ENCODE data around the gene CYP4F11.
A peak's percentile ranks its signal among the peaks of the same experiment; 100 is the strongest.
"Not testable (repeated sequence)": the region's sequence is repeated elsewhere in the genome, so short reads cannot be mapped to it uniquely, and the experiment has no call there.

The CYP4F11 gene

GRCh38 chr19:15902254-15902653 is 32.1 kb downstream of the CYP4F11 start:
- TF ChIP-seq GATA1 (IDR thresholded peaks at IDR 0.05; ENCODE audit: low read depth, low read length) (no peak), POLR2A (IDR thresholded peaks at IDR 0.05; ENCODE audit: low read length) (no peak)

GRCh38 chr19:15900504-15900903 is 33.8 kb downstream of the CYP4F11 start:
- no peak for DNase-seq
- TF ChIP-seq GATA1 (IDR thresholded peaks at IDR 0.05; ENCODE audit: low read depth, low read length): no peak
- no peak for TF ChIP-seq POLR2A (IDR thresholded peaks at IDR 0.05; ENCODE audit: low read length)

More at GRCh38 chr19:15902254-15902653, 32.1 kb downstream of the CYP4F11 start:
- DNase-seq: no peak

GRCh38 chr19:15900032-15900431 is 34.3 kb downstream of the CYP4F11 start:
- not testable (repeated sequence) for DNase-seq

- DNase-seq: not testable (repeated sequence)
These were observed 34.8 kb downstream of the CYP4F11 start for GRCh38 chr19:15899561-15899960.

GRCh38 chr19:15897738-15898276 is 36.5 kb downstream of the CYP4F11 start, which contains the start of gene CYP4F2:
Gene CYP4F2 (minus strand): TSS chr19:15898074. CDS start chr19:15897611, 463 bp downstream.
- peak in 1 of 2 experiments; percentile 14 for DNase-seq
- TF ChIP-seq GATA1 (IDR thresholded peaks at IDR 0.05; ENCODE audit: low read depth, low read length) (no peak), POLR2A (IDR thresholded peaks at IDR 0.05; ENCODE audit: low read length) (no peak)

- TF ChIP-seq POLR2A (IDR thresholded peaks at IDR 0.05; ENCODE audit: low read length) (no peak), GATA1 (IDR thresholded peaks at IDR 0.05; ENCODE audit: low read depth, low read length) (no peak)
- DNase-seq: no peak
These were observed 37.1 kb downstream of the CYP4F11 start for GRCh38 chr19:15897026-15897737.

GRCh38 chr19:15895876-15896430 is 38.4 kb downstream of the CYP4F11 start:
- no peak for TF ChIP-seq GATA1 (IDR thresholded peaks at IDR 0.05; ENCODE audit: low read depth, low read length)
- no peak for TF ChIP-seq POLR2A (IDR thresholded peaks at IDR 0.05; ENCODE audit: low read length)

GRCh38 chr19:15894359-15894758 is 40.0 kb downstream of the CYP4F11 start:
- DNase-seq: no peak
- TF ChIP-seq POLR2A (IDR thresholded peaks at IDR 0.05; ENCODE audit: low read length) (no peak), GATA1 (IDR thresholded peaks at IDR 0.05; ENCODE audit: low read depth, low read length) (no peak)

More at GRCh38 chr19:15895876-15896430, 38.4 kb downstream of the CYP4F11 start:
- no peak for DNase-seq

GRCh38 chr19:15893477-15893876 is 40.9 kb downstream of the CYP4F11 start:
- no peak for TF ChIP-seq POLR2A (IDR thresholded peaks at IDR 0.05; ENCODE audit: low read length)
- no peak for TF ChIP-seq GATA1 (IDR thresholded peaks at IDR 0.05; ENCODE audit: low read depth, low read length)

GRCh38 chr19:15892012-15892411 is 42.3 kb downstream of the CYP4F11 start:
- no peak for TF ChIP-seq GATA1 (IDR thresholded peaks at IDR 0.05; ENCODE audit: low read depth, low read length)
- no peak for TF ChIP-seq POLR2A (IDR thresholded peaks at IDR 0.05; ENCODE audit: low read length)
- DNase-seq: no peak

More at GRCh38 chr19:15893477-15893876, 40.9 kb downstream of the CYP4F11 start:
- no peak for DNase-seq

- TF ChIP-seq POLR2A (IDR thresholded peaks at IDR 0.05; ENCODE audit: low read length) (no peak), GATA1 (IDR thresholded peaks at IDR 0.05; ENCODE audit: low read depth, low read length) (no peak)
- DNase-seq: no peak
These were observed 42.9 kb downstream of the CYP4F11 start for GRCh38 chr19:15891434-15891833.

GRCh38 chr19:15889339-15889738 is 45.0 kb downstream of the CYP4F11 start:
- not testable (repeated sequence) for DNase-seq

- no peak for TF ChIP-seq GATA1 (IDR thresholded peaks at IDR 0.05; ENCODE audit: low read depth, low read length)
- no peak for TF ChIP-seq POLR2A (IDR thresholded peaks at IDR 0.05; ENCODE audit: low read length)
- no peak for DNase-seq
These were observed 48.4 kb downstream of the CYP4F11 start for GRCh38 chr19:15885919-15886318.

GRCh38 chr19:15885167-15885566 is 49.2 kb downstream of the CYP4F11 start:
- TF ChIP-seq GATA1 (IDR thresholded peaks at IDR 0.05; ENCODE audit: low read depth, low read length) (no peak), POLR2A (IDR thresholded peaks at IDR 0.05; ENCODE audit: low read length) (no peak)
- DNase-seq: no peak

- not testable (repeated sequence) for DNase-seq
These were observed 51.0 kb downstream of the CYP4F11 start for GRCh38 chr19:15883329-15883728.
